Ishikawa (cell line): ENCODE data around the gene FOXK1.

ENCODE experiments used
- CEBPB ChIP-seq: IDR thresholded peaks from 2 replicates; pipeline ENCODE4 v1.6.1; 2012
- EP300 ChIP-seq: IDR thresholded peaks from 2 replicates; pipeline ENCODE4 v1.6.1; 2012; ENCODE audit warnings: borderline replicate concordance
- FOXM1 ChIP-seq: IDR thresholded peaks from 2 replicates; pipeline ENCODE4 v1.6.1; 2012; ENCODE audit warnings: low read depth, borderline replicate concordance
- TAF1 ChIP-seq: IDR thresholded peaks from 2 replicates; pipeline ENCODE4 v1.6.1; 2012; ENCODE audit warnings: low read depth, mild to moderate bottlenecking
- TEAD4 ChIP-seq: IDR thresholded peaks from 2 replicates; pipeline ENCODE4 v1.6.1; 2012
- YY1 ChIP-seq: IDR thresholded peaks from 2 replicates; pipeline ENCODE4 v1.6.1; 2012; ENCODE audit warnings: low read depth
- TF ChIP-seq, protein P1 (sequence below): IDR thresholded peaks from 2 replicates; pipeline ENCODE4 v1.6.1; 2012
- TF ChIP-seq, protein P2 (sequence below): IDR thresholded peaks from 2 replicates; pipeline ENCODE4 v1.6.1; 2012; ENCODE audit warnings: low read depth, mild to moderate bottlenecking
- TF ChIP-seq, protein P3 (sequence below): IDR thresholded peaks from 2 replicates; pipeline ENCODE4 v1.6.1; 2012

DNA sequence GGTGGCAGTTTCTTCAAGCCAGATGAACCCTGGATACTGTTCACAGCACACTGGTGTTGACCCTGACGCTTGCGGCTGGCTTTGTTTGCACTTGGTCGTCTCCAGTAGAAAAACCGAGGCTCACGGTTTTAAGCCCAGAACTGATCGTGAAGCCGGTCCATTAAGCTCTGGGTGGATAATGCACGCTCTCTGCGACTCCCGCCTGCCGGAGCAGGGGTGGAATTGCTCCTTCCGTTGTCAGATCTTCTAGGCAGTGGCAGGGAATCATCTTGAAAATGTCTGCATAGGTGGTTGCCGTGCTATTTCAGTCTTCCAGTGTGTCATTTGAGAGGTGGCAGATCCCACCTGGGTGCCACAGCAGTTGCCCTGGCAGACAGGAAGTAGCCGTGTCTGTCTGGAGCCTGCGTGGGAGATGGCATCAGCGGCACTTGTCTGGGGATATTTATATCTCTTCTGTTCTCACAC, 57.5 kb downstream of the FOXK1 start:
- TF ChIP-seq, protein P1, sequence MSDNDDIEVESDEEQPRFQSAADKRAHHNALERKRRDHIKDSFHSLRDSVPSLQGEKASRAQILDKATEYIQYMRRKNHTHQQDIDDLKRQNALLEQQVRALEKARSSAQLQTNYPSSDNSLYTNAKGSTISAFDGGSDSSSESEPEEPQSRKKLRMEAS: no peak
- TF ChIP-seq EP300 (no peak), YY1 (no peak), CEBPB (no peak), FOXM1 (no peak), TEAD4 (no peak), TAF1 (no peak)
- TF ChIP-seq, protein P2, sequence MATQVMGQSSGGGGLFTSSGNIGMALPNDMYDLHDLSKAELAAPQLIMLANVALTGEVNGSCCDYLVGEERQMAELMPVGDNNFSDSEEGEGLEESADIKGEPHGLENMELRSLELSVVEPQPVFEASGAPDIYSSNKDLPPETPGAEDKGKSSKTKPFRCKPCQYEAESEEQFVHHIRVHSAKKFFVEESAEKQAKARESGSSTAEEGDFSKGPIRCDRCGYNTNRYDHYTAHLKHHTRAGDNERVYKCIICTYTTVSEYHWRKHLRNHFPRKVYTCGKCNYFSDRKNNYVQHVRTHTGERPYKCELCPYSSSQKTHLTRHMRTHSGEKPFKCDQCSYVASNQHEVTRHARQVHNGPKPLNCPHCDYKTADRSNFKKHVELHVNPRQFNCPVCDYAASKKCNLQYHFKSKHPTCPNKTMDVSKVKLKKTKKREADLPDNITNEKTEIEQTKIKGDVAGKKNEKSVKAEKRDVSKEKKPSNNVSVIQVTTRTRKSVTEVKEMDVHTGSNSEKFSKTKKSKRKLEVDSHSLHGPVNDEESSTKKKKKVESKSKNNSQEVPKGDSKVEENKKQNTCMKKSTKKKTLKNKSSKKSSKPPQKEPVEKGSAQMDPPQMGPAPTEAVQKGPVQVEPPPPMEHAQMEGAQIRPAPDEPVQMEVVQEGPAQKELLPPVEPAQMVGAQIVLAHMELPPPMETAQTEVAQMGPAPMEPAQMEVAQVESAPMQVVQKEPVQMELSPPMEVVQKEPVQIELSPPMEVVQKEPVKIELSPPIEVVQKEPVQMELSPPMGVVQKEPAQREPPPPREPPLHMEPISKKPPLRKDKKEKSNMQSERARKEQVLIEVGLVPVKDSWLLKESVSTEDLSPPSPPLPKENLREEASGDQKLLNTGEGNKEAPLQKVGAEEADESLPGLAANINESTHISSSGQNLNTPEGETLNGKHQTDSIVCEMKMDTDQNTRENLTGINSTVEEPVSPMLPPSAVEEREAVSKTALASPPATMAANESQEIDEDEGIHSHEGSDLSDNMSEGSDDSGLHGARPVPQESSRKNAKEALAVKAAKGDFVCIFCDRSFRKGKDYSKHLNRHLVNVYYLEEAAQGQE: no peak
- TF ChIP-seq, protein P3, sequence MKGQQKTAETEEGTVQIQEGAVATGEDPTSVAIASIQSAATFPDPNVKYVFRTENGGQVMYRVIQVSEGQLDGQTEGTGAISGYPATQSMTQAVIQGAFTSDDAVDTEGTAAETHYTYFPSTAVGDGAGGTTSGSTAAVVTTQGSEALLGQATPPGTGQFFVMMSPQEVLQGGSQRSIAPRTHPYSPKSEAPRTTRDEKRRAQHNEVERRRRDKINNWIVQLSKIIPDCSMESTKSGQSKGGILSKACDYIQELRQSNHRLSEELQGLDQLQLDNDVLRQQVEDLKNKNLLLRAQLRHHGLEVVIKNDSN: no peak
